HG02981 (cell line): Measurements from ENCODE around the gene SCAND1.
"Not testable (repeated sequence)": the region's sequence is repeated elsewhere in the genome, so short reads cannot be mapped to it uniquely, and the experiment has no call there.

ENCODE experiments used
- ATAC-seq: cut with Tn5 transposase; IDR thresholded peaks from one replicate; pipeline ENCODE4 v1.9.1; 2021; ENCODE audit warnings: mild to moderate bottlenecking, moderate library complexity; ENCODE audit not compliant: unreplicated experiment

SCAND1 gene

GRCh38 chr20:35963878-35964277 is 9.6 kb upstream of the SCAND1 start:
- no peak for ATAC-seq

- ATAC-seq = not testable (repeated sequence)
Observed at GRCh38 chr20:35959291-35959690, 5.0 kb upstream of the SCAND1 start.

- no peak for ATAC-seq
Observed at GRCh38 chr20:35956616-35957015, 2.3 kb upstream of the SCAND1 start.

- ATAC-seq = peak; percentile 1
Observed at GRCh38 chr20:35954907-35955251, 577 bp upstream of the SCAND1 start.

- peak; percentile 9 for ATAC-seq
Observed at GRCh38 chr20:35953387-35954199, 709 bp downstream of the SCAND1 start.

- ATAC-seq = no peak
Observed at GRCh38 chr20:35952480-35953386, 1.6 kb downstream of the SCAND1 start.

- not testable (repeated sequence) for ATAC-seq
Observed at GRCh38 chr20:35952080-35952479, 2.2 kb downstream of the SCAND1 start.

- no peak for ATAC-seq
Observed at GRCh38 chr20:35950093-35950492, 4.2 kb downstream of the SCAND1 start.

- no peak for ATAC-seq
Observed at GRCh38 chr20:35947907-35948306, 6.4 kb downstream of the SCAND1 start.

GRCh38 chr20:35947489-35947888 is 6.8 kb downstream of the SCAND1 start:
- no peak for ATAC-seq

GRCh38 chr20:35942243-35942642 is 12.1 kb downstream of the SCAND1 start:
- no peak for ATAC-seq

GRCh38 chr20:35941620-35942019 is 12.7 kb downstream of the SCAND1 start:
- no peak for ATAC-seq

GRCh38 chr20:35939264-35939663 is 15.0 kb downstream of the SCAND1 start:
- no peak for ATAC-seq

GRCh38 chr20:35934050-35934449 is 20.3 kb downstream of the SCAND1 start:
- ATAC-seq = no peak

GRCh38 chr20:35929301-35929700 is 25.0 kb downstream of the SCAND1 start:
- ATAC-seq = no peak

GRCh38 chr20:35920523-35920922 is 33.8 kb downstream of the SCAND1 start:
- ATAC-seq = no peak

- no peak for ATAC-seq
Observed at GRCh38 chr20:35918021-35918420, 36.3 kb downstream of the SCAND1 start.

- ATAC-seq = no peak
Observed at GRCh38 chr20:35917077-35917476, 37.2 kb downstream of the SCAND1 start.

- ATAC-seq = no peak
Observed at GRCh38 chr20:35912881-35913280, 41.4 kb downstream of the SCAND1 start.

- no peak for ATAC-seq
Observed at GRCh38 chr20:35910254-35910653, 44.0 kb downstream of the SCAND1 start.

- no peak for ATAC-seq
Observed at GRCh38 chr20:35909796-35910195, 44.5 kb downstream of the SCAND1 start.

- ATAC-seq = no peak
Observed at GRCh38 chr20:35909176-35909575, 45.1 kb downstream of the SCAND1 start.
